GM19193 (cell line): ENCODE results near the gene HPSE2.

Source experiments
- POLR2A ChIP-seq: IDR thresholded peaks from 4 replicates; pipeline ENCODE4 v1.6.1; 2011; ENCODE audit not compliant: insufficient read depth, insufficient read length; ENCODE audit errors: extremely low read depth

HPSE2 gene

GRCh38 chr10:98795467-98795866, 440.2 kb downstream of the HPSE2 start:
- no peak for TF ChIP-seq POLR2A

GRCh38 chr10:98790817-98791216, 444.8 kb downstream of the HPSE2 start:
- TF ChIP-seq POLR2A = no peak

- TF ChIP-seq POLR2A = no peak
Measured at GRCh38 chr10:98778277-98778759, 457.3 kb downstream of the HPSE2 start.

- TF ChIP-seq POLR2A = no peak
Measured at GRCh38 chr10:98758463-98758862, 477.2 kb downstream of the HPSE2 start.

GRCh38 chr10:98748298-98748697, 487.4 kb downstream of the HPSE2 start:
- no peak for TF ChIP-seq POLR2A

- no peak for TF ChIP-seq POLR2A
Measured at GRCh38 chr10:98745645-98746044, 490.0 kb downstream of the HPSE2 start.

GRCh38 chr10:98720551-98720950, 515.1 kb downstream of the HPSE2 start:
- TF ChIP-seq POLR2A = no peak

GRCh38 chr10:98713586-98713985, 522.1 kb downstream of the HPSE2 start:
- no peak for TF ChIP-seq POLR2A

GRCh38 chr10:98696516-98696915, 539.1 kb downstream of the HPSE2 start:
- TF ChIP-seq POLR2A = no peak

- TF ChIP-seq POLR2A = no peak
Measured at GRCh38 chr10:98694883-98695282, 540.8 kb downstream of the HPSE2 start.

GRCh38 chr10:98694014-98694413, 541.6 kb downstream of the HPSE2 start:
- no peak for TF ChIP-seq POLR2A

GRCh38 chr10:98687685-98688084, 548.0 kb downstream of the HPSE2 start:
- no peak for TF ChIP-seq POLR2A

- TF ChIP-seq POLR2A = no peak
Measured at GRCh38 chr10:98684019-98684899, 551.4 kb downstream of the HPSE2 start.

- TF ChIP-seq POLR2A = no peak
Measured at GRCh38 chr10:98676895-98677294, 558.8 kb downstream of the HPSE2 start.

GRCh38 chr10:98675902-98676301, 559.8 kb downstream of the HPSE2 start:
- TF ChIP-seq POLR2A = no peak

- TF ChIP-seq POLR2A = no peak
Measured at GRCh38 chr10:98673171-98673782, 562.4 kb downstream of the HPSE2 start.
